Lung (tissue), 12 donors: ENCODE results near the gene RAB44. TPM values are rescaled to one million over a fixed set of nuclear protein-coding genes. Genes with fewer than 3 reads are reported as not detected.
A peak's percentile ranks its signal among the peaks of the same experiment; 100 is the strongest.

ENCODE experiments used
- ATAC-seq: fragments of 200-7000 bp; cut with Tn5 transposase; one replicate; pipeline ENCODE4 v1.9.1; 2020; ENCODE audit warnings: moderate number of reproducible peaks; ENCODE audit not compliant: insufficient read depth, low FRiP score
- DNase-seq, 3 donors: peaks; one replicate each; pipeline ENCODE4 v3.0.0-alpha.2; 2013 to 2017
- H3K27ac ChIP-seq, 2 donors: one replicate each; pipeline ENCODE4 v1.5.1; 2013; ENCODE audit warnings: mild to moderate bottlenecking in 2 of 2, moderate library complexity in 2 of 2, control low read depth in 1 of 2, inconsistent platforms in 1 of 2, low read depth in 1 of 2, low read length in 1 of 2
- H3K27me3 ChIP-seq, 3 donors: one replicate each; pipeline ENCODE4 v1.5.1; 2013; ENCODE audit warnings: low read length in 2 of 3; ENCODE audit not compliant: control insufficient read depth in 3 of 3, insufficient read depth in 3 of 3
- H3K36me3 ChIP-seq, 4 donors: one replicate each; pipeline ENCODE4 v1.5.1; 2013; ENCODE audit warnings: low read length in 4 of 4, mild to moderate bottlenecking in 1 of 4, moderate library complexity in 1 of 4; ENCODE audit not compliant: control insufficient read depth in 4 of 4, insufficient read depth in 4 of 4
- H3K4me1 ChIP-seq, 5 donors: one replicate each; pipeline ENCODE4 v1.5.1; 2013; ENCODE audit warnings: low read length in 5 of 5, mild to moderate bottlenecking in 2 of 5, moderate library complexity in 1 of 5; ENCODE audit not compliant: control insufficient read depth in 5 of 5, insufficient read depth in 5 of 5
- H3K4me3 ChIP-seq: one replicate; pipeline ENCODE4 v1.5.1; 2013; ENCODE audit warnings: mild to moderate bottlenecking, control low read depth, moderate library complexity
- H3K9ac ChIP-seq, 2 donors: one replicate each; pipeline ENCODE4 v1.5.1; 2013; ENCODE audit warnings: low read length in 2 of 2, control low read depth in 1 of 2; ENCODE audit not compliant: insufficient read depth in 1 of 2
- H3K9me3 ChIP-seq, 4 donors: one replicate each; pipeline ENCODE4 v1.5.1; 2013; ENCODE audit warnings: low read length in 3 of 4, mild to moderate bottlenecking in 1 of 4, moderate library complexity in 1 of 4; ENCODE audit not compliant: control insufficient read depth in 4 of 4, insufficient read depth in 3 of 4
- WGBS, 2 donors: extraction: QIAGEN DNeasy Blood & Tissue Kit; methylation state at CpG; one replicate each; pipeline ENCODE4 v1.1.7; 2013; 5-methylcytosine and 5-hydroxymethylcytosine counted together
- polyA plus RNA-seq, 2 donors: library from polyadenylated mRNA; stranded (reverse); fragments of 200-250 nt; gene quantifications; one replicate each; pipeline ENCODE4 v1.2.1, GENCODE V29; 2013
- total RNA-seq, 2 donors: library from RNA; depleted of rRNA in 1 of 2; stranded (reverse); fragments of >200 nt in 1 of 2; gene quantifications; one replicate each; pipeline ENCODE4 v1.2.1, GENCODE V29; 2014 to 2021
- TF ChIP-seq, protein P1 (sequence below): IDR thresholded peaks from 2 replicates; pipeline ENCODE4 v1.5.1; 2012; ENCODE audit warnings: mild to moderate bottlenecking; ENCODE audit errors: control extremely low read depth, extremely low read depth
- donor health status: control.
- donor health status: control.
- donor health status: Bipolar disorder and iron deficiency.
- donor health status: healthy.
- donor health status: DM: yes; HTN: yes; CAD: no.

The RAB44 gene
- total and polyA plus RNA-seq, 4 donors = 0.26 to 1.5 (median 0.91) TPM

DNA sequence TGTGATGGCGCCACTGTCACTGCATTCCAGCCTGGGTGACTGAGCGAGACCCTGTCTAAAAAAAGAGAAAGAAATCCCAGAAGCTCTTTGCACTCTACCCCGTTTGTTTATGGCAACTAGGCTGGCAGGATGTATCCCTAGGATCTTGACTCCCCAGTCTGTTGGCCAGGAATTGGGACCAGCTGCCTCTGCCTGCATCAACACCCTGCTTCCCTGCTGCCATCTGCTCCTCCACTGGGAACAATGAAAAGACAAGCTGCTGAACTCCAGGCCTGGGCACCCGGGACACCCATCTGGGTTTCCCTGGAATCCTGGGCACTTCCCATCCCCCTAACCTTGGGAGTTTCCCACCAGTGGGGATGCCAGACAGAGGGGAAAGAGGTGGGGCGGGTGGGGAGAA lies 76.7 kb downstream of the RAB44 start:
- Histone ChIP-seq H3K9ac (no peak overlapping the region), H3K4me3 (no peak overlapping the region), H3K36me3 (no peaks in the 10 kb centered on the region), H3K27ac (no peak overlapping the region), H3K4me1 (peaks cover 0 to 10% (median 0%) of the 10 kb centered on the region in 5 donors), H3K27me3 (no peaks in the 10 kb centered on the region), H3K9me3 (no peaks in the 10 kb centered on the region)
- DNase-seq = no peak
- ATAC-seq = no peak
- WGBS, 2 donors = 89 to 94% methylated on average over 5 of the region's 5 CpGs
- TF ChIP-seq, protein P1, sequence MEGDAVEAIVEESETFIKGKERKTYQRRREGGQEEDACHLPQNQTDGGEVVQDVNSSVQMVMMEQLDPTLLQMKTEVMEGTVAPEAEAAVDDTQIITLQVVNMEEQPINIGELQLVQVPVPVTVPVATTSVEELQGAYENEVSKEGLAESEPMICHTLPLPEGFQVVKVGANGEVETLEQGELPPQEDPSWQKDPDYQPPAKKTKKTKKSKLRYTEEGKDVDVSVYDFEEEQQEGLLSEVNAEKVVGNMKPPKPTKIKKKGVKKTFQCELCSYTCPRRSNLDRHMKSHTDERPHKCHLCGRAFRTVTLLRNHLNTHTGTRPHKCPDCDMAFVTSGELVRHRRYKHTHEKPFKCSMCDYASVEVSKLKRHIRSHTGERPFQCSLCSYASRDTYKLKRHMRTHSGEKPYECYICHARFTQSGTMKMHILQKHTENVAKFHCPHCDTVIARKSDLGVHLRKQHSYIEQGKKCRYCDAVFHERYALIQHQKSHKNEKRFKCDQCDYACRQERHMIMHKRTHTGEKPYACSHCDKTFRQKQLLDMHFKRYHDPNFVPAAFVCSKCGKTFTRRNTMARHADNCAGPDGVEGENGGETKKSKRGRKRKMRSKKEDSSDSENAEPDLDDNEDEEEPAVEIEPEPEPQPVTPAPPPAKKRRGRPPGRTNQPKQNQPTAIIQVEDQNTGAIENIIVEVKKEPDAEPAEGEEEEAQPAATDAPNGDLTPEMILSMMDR = no peak

DNA sequence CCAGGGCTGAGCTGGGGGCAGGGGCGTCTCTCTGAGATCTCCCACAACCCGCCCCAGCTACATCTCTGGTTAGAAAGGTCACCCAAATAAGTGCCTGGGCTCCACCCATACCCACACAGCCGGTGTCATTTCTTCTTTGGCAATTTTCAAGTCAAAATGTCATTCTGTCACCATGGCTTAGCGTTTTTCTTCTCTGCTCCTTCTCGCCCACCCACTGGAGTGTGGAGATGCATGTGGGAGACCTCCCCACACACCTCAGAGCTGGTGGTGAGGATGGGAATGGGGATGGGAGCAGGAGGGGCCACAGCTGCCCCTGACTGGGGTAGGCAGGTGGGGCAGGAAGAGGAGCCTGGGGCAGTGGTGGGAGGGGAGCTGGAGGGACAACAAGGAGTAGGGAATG lies 78.5 kb downstream of the RAB44 start:
- WGBS, 2 donors = 83 to 89% methylated on average over 5 of the region's 5 CpGs

DNA sequence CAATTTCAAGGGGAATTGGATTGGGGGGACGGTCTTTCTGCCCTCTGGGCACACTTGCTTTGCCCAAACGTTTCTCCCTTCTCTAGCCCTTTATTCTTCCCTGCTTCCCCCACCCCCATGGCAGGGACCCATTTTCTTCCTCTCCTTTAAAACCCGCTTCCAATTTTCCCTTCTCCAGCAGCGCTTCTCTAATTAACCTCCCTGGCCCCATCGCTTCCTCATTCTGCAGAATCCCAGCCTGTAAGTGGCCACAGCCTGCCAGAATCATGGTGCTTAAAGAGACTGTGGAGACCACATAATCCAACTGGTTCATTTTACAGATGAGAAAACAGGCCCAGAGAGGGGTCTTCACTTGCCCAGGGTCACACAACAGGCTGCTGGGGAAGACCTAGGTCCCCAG lies 80.2 kb downstream of the RAB44 start:
- DNase-seq = peak in 1 of 3 donors; percentile 47

More for the DNA sequence above, 78.5 kb downstream of the RAB44 start:
- Histone ChIP-seq H3K4me3 (no peak overlapping the region), H3K9ac (no peak overlapping the region), H3K27me3 (no peaks in the 10 kb centered on the region), H3K9me3 (no peaks in the 10 kb centered on the region), H3K36me3 (no peaks in the 10 kb centered on the region), H3K4me1 (peaks cover 0 to 10% (median 0%) of the 10 kb centered on the region in 5 donors), H3K27ac (no peak overlapping the region)
- TF ChIP-seq, protein P1 = no peak
- ATAC-seq (no peak), DNase-seq (no peak)

More for the DNA sequence above, 80.2 kb downstream of the RAB44 start:
- Histone ChIP-seq H3K9ac (no peak overlapping the region), H3K36me3 (no peaks in the 10 kb centered on the region), H3K27me3 (no peaks in the 10 kb centered on the region), H3K9me3 (no peaks in the 10 kb centered on the region), H3K4me1 (peaks cover 0 to 10% (median 0%) of the 10 kb centered on the region in 5 donors), H3K4me3 (no peak overlapping the region), H3K27ac (no peak overlapping the region)
- no peak for ATAC-seq
- 59% methylated on average over 5 of the region's 5 CpGs for WGBS, 2 donors
- TF ChIP-seq, protein P1 = no peak
